Neuron (in vitro differentiated cells): ENCODE results near the gene CASP4.
"Not testable (repeated sequence)": the region's sequence is repeated elsewhere in the genome, so short reads cannot be mapped to it uniquely, and the experiment has no call there.

ENCODE experiments used
- H2AFZ ChIP-seq: one replicate; pipeline ENCODE4 v1.6.1; 2013; ENCODE audit warnings: low read depth, mild to moderate bottlenecking, inconsistent platforms, low read length, moderate library complexity
- H3K27me3 ChIP-seq: one replicate; pipeline ENCODE4 v1.6.1; 2013; ENCODE audit warnings: low read length; ENCODE audit not compliant: insufficient read depth
- H3K36me3 ChIP-seq: one replicate; pipeline ENCODE4 v1.6.1; 2013; ENCODE audit warnings: low read length; ENCODE audit not compliant: insufficient read depth
- H3K4me1 ChIP-seq: one replicate; pipeline ENCODE4 v1.6.1; 2013; ENCODE audit warnings: low read length; ENCODE audit not compliant: insufficient read depth
- H3K4me3 ChIP-seq: 2 replicates; pipeline ENCODE4 v1.5.1; 2013; ENCODE audit warnings: mild to moderate bottlenecking, low read length, moderate library complexity
- H3K9me3 ChIP-seq: one replicate; pipeline ENCODE4 v1.6.1; 2013; ENCODE audit warnings: low read length

CASP4 gene

DNA sequence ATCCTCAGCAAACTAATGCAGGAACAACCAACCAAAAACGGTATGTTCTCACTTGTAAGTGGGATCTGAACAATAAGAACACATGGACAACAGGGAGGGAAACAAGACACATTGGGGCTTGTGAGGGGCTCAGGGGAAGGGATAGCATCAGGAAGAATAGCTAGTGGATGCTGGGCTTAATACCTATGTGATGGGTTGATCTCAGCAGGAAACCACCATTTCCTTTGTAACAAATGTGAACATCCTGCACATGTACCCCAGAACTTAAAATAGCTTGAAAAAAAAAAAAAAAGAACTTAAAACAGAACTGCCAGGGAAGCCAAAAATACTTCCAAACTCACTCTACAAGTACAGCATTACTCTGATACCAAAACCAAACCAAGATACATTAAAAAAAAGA lies 33.8 kb downstream of the CASP4 start:
- no peaks in the 10 kb centered on the region for H3K4me1 ChIP-seq
- no peak overlapping the region for H2AFZ ChIP-seq
- H3K9me3 ChIP-seq: no peaks in the 10 kb centered on the region
- H3K36me3 ChIP-seq: no peaks in the 10 kb centered on the region
- no peak overlapping the region for H3K4me3 ChIP-seq
- H3K27me3 ChIP-seq: no peaks in the 10 kb centered on the region

- not testable (repeated sequence) for H3K36me3 ChIP-seq, H3K4me3 ChIP-seq, H3K9me3 ChIP-seq, H2AFZ ChIP-seq, H3K4me1 ChIP-seq, H3K27me3 ChIP-seq
Observed at GRCh38 chr11:104934073-104934472, 34.3 kb downstream of the CASP4 start.

GRCh38 chr11:104928811-104929210 lies 39.6 kb downstream of the CASP4 start:
- Histone ChIP-seq H2AFZ (no peak overlapping the region), H3K4me1 (no peaks in the 10 kb centered on the region), H3K9me3 (no peaks in the 10 kb centered on the region), H3K27me3 (no peaks in the 10 kb centered on the region), H3K36me3 (no peaks in the 10 kb centered on the region), H3K4me3 (no peak overlapping the region)

DNA sequence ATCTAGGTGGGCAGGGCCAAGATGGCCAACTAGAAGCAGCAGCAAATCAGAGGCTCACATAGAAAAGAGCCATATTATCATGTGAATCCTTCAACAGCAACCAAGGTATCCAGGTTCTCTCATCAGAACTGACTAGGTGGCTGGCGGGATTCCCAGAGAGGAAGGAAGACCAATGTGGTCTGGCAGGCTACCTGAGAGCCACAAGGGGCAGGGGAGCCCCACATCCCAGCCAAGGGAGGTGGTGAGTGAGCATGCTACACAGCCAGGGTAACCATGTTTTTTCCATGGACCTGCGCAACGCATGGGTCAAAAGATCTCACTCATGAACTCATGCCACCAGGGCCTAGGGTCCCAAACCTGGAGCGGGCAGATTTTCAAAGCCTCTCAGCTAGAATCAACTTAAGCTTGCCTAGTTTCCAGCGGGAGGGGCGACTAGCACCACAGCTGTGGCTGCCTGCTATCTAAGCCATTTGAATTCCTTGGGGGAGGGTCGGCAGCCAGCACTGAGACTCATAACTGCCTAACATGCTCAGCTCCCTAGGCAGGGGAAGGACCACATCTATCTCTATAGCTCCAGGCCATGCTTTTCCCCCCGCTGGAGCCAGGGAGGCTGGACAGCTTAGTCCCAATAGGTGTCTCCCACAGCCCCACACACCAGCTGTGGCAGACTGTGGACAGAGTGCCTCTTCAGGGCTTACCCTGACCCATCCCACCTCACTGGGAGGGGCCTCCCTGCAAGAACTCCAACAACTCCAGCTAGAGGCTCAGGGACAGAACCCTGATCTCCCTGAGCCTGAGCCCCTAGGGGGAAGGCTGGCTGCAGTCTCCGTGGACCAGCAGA lies 41.4 kb downstream of the CASP4 start:
- H2AFZ ChIP-seq: no peak overlapping the region
- no peaks in the 10 kb centered on the region for H3K27me3 ChIP-seq
- H3K4me3 ChIP-seq: no peak overlapping the region
- H3K36me3 ChIP-seq: no peaks in the 10 kb centered on the region
- H3K9me3 ChIP-seq: no peaks in the 10 kb centered on the region
- no peaks in the 10 kb centered on the region for H3K4me1 ChIP-seq

DNA sequence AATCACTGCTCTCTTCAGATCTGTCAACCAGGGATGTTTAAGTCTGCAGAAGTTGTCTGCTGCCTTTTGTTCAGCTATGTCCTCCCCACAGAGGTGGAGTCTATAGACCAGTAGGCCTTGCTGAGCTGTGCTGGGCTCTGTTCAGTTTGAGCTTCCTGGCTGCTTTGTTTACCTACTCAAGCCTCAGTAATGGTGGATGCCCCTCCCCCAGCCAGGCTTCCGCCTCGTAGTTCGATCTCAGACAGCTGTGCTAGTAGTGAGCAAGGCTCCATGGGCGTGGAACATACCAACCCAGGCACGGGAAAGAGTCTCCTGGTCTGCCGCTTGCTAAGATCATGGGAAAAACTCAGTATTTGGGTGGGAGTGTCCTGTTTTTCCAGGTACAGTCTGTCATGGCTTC lies 42.5 kb downstream of the CASP4 start:
- H3K9me3 ChIP-seq: no peaks in the 10 kb centered on the region
- no peaks in the 10 kb centered on the region for H3K4me1 ChIP-seq
- no peak overlapping the region for H3K4me3 ChIP-seq
- H2AFZ ChIP-seq: no peak overlapping the region
- H3K36me3 ChIP-seq: no peaks in the 10 kb centered on the region
- H3K27me3 ChIP-seq: no peaks in the 10 kb centered on the region

GRCh38 chr11:104918113-104918824 lies 50.1 kb downstream of the CASP4 start:
- H3K9me3 ChIP-seq: no peaks in the 10 kb centered on the region
- H3K36me3 ChIP-seq: no peaks in the 10 kb centered on the region
- H3K4me1 ChIP-seq: no peaks in the 10 kb centered on the region
- no peaks in the 10 kb centered on the region for H3K27me3 ChIP-seq
- H3K4me3 ChIP-seq: no peak overlapping the region
- no peak overlapping the region for H2AFZ ChIP-seq

DNA sequence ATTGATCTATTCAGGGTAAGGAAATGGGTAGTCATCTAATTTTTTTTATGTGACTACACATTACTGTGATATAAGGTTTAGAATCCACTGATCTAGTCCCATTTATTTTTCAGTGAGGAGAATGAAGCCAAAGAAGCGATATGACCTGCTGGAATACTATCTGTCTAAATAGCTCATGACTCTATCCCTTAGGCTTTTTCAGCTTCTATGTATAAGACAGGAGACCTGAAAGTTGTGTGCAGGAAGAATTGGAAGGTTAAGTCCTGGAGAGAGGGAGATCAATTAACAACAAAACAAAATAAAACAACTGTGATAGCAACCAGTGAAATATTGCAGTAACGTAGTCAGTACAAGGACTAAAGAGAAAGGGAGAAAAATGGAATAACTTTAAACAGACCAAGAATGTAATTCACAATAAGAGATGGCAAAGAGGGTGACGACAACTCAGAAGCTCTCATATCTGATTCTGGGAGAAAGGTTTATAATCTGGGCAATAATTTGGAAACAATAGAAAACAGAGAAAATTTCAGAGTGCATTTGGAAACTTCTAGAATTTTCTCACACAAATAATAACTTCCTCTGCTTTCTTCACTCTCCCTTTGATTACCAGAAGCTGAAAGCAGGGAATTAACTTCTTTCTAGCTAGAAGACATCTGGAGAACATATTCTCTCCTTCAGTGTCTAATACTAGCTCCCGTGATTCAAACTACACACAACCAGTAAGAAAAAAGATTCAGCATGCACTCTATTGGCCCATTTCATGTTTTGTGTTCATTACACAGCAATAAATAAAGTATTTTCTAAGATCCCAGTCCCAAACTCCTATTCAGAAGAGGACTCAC lies 50.9 kb downstream of the CASP4 start:
- Histone ChIP-seq H3K4me1 (no peaks in the 10 kb centered on the region), H3K27me3 (no peaks in the 10 kb centered on the region), H3K9me3 (no peaks in the 10 kb centered on the region), H2AFZ (no peak overlapping the region), H3K4me3 (no peak overlapping the region), H3K36me3 (no peaks in the 10 kb centered on the region)

DNA sequence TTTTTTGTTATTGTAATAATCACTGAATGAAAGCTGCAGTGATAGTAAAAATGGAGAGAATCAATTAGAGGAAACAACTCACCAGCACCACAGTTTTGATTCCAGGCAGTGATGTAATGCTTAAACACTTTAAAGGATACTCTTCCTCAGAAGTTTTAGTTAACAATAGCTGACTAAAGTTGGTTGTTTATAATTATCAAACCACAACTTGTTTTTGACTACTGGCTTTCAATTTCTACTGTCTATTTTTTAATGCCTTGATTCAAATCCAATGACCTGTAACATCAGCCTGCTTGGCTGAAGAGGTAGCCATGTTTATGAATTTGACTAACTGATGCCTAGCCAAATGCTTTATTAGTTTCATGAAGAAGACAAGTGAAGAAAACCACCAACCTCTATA lies 51.9 kb downstream of the CASP4 start:
- H3K27me3 ChIP-seq: no peaks in the 10 kb centered on the region
- no peaks in the 10 kb centered on the region for H3K36me3 ChIP-seq
- H3K9me3 ChIP-seq: no peaks in the 10 kb centered on the region
- H3K4me1 ChIP-seq: no peaks in the 10 kb centered on the region
- H2AFZ ChIP-seq: no peak overlapping the region
- H3K4me3 ChIP-seq: no peak overlapping the region

DNA sequence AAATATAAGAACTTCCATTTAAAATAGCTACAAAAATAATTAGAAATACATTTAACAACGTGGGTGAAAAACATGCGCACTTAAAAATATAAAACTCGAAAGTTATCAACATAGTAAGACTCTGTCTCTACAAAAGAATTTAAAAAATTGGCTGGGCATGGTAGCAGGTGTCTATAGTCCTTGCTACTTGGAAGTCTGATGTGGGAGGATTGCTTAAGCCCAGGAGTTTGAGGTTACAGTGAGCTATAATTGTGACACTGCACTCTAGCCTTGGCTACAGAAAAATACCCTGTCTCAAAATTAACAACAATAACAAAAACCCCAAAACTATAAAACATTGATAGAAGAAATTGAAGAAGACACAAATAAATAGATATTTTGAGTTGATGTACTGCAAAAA lies 56.3 kb downstream of the CASP4 start:
- H3K27me3 ChIP-seq: no peaks in the 10 kb centered on the region
- no peaks in the 10 kb centered on the region for H3K4me1 ChIP-seq
- no peak overlapping the region for H2AFZ ChIP-seq
- no peak overlapping the region for H3K4me3 ChIP-seq
- H3K36me3 ChIP-seq: no peaks in the 10 kb centered on the region
- H3K9me3 ChIP-seq: no peaks in the 10 kb centered on the region

DNA sequence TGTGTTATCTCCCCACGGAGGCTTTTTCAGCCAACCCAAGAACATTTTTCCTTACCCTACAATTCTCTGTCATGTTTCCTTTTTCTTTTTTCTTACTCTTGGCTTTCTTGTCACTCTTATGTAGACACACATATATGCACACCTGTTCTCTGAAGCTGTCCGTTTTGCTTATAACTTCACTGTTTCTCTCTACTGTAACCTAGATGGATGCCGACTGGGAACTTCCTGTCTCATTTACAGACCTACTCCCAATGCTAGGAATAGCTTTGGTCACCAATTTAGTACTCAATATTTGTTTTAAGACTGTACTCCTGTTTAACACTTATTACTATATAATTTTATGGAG lies 60.2 kb downstream of the CASP4 start:
- Histone ChIP-seq H3K4me1 (no peaks in the 10 kb centered on the region), H2AFZ (no peak overlapping the region), H3K27me3 (no peaks in the 10 kb centered on the region), H3K36me3 (no peaks in the 10 kb centered on the region), H3K4me3 (no peak overlapping the region), H3K9me3 (no peaks in the 10 kb centered on the region)

- no peaks in the 10 kb centered on the region for H3K4me1 ChIP-seq
- no peak overlapping the region for H2AFZ ChIP-seq
- no peaks in the 10 kb centered on the region for H3K27me3 ChIP-seq
- no peaks in the 10 kb centered on the region for H3K9me3 ChIP-seq
- H3K4me3 ChIP-seq: no peak overlapping the region
- no peaks in the 10 kb centered on the region for H3K36me3 ChIP-seq
Observed at GRCh38 chr11:104907521-104908185, 60.7 kb downstream of the CASP4 start.

- H3K36me3 ChIP-seq: no peaks in the 10 kb centered on the region
- no peaks in the 10 kb centered on the region for H3K27me3 ChIP-seq
- H2AFZ ChIP-seq: no peak overlapping the region
- H3K9me3 ChIP-seq: no peaks in the 10 kb centered on the region
- H3K4me3 ChIP-seq: no peak overlapping the region
- no peaks in the 10 kb centered on the region for H3K4me1 ChIP-seq
Observed at GRCh38 chr11:104905271-104905670, 63.1 kb downstream of the CASP4 start.

- H2AFZ ChIP-seq: no peak overlapping the region
- no peaks in the 10 kb centered on the region for H3K36me3 ChIP-seq
- no peaks in the 10 kb centered on the region for H3K27me3 ChIP-seq
- no peaks in the 10 kb centered on the region for H3K4me1 ChIP-seq
- no peak overlapping the region for H3K4me3 ChIP-seq
- no peaks in the 10 kb centered on the region for H3K9me3 ChIP-seq
Observed at GRCh38 chr11:104899226-104899625, 69.1 kb downstream of the CASP4 start.
